ENCODE results near the gene MEPCE.

GRCh38 chr7:100387695-100388094, 41.9 kb upstream of the MEPCE start:
- no peak for TF ChIP-seq POLR2A (IDR thresholded peaks at IDR 0.05; ENCODE audit: low read length)
- no peak for TF ChIP-seq GATA1 (IDR thresholded peaks at IDR 0.05; ENCODE audit: low read depth, low read length)
